Measurements from ENCODE around the gene CD72.
"Not testable (repeated sequence)": the region's sequence is repeated elsewhere in the genome, so short reads cannot be mapped to it uniquely, and the experiment has no call there.

Gene CD72

DNA sequence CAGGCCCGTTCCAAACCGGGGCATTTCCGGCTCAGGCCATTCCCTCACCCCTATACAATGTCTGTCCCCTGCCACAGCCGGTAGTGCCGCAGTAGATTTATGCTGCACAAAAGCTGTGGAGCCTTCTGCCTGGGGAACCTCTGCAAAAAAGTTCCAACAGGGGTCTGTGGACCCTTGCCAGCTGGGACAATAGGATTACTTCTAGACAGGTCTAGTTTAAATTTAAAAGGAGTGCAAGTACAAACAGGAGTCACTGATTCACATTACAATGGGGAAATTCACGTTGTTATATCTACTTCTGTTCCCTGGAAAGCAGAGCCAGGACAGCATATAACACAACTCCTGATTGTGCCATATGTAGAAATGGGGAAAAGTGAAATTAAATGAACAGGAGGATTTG is 34.7 kb downstream of the CD72 start:
- DNase-seq: not testable (repeated sequence)

GRCh38 chr9:35579659-35580227 is 38.5 kb downstream of the CD72 start:
- not testable (repeated sequence) for DNase-seq

- no peak for DNase-seq
Measured at GRCh38 chr9:35579130-35579529, 39.1 kb downstream of the CD72 start.

DNA sequence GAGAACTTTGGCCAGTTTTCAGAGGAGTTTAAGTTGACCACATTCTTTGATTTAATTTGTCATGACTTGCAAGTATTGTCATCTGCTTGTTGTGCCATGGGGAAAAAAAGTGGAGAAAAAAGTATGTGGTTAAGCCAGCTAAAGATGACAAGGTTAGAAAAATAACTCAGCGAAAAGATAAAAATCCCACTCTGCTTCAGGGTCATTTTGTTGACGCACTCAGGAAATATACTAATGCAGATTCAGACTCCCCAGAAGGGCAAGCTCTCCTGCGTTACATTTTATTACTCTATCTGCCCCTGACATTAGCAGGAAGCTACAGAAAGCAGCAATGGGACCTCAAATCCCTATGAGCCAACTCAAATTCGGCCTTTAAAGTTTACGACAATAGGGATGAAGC is 40.7 kb downstream of the CD72 start:
- no peak for DNase-seq

DNA sequence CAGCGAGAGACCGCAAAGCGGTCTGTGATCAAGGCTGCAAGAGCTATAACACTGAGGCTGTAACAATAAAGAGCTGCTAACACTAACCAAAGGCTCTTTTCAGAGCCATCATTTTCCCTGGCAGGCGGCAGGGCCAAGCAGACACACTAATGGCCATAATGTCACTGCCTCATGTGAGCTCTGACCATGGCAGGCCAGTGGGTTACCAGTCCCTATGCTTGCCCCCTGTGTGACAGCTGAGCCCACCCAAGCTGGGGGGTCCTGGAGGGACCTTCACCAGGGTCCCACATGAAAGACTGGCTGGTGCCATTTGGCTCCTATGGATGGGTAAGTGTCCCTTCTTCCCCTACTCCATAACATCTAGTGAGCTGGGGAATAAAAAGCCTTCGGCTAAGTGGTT is 42.7 kb downstream of the CD72 start:
- no peak for DNase-seq

DNA sequence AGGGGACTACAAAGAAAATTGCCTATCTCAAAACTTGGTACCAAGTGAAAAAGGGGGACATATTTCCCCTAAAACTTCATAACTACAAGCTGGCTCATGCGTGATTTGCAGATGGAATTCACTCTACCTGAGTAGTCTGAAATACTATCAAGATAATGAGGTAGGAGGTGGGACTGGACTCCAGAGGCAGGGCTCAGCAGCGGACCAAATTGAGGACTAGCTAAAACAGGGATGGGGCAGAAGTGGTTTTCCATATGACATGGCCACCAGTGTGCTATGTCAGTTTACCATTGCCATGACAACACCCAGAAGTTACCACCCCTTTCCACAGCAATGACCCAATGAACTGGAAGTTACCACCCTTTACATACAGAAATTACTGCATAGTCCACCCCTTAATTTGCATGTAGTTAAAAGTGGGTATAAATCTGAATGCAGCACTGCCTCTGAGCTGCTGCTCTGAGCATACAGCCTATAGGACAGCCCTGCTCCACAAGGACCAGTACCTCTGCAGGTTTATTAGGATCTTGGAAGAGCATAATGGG is 43.6 kb downstream of the CD72 start:
- DNase-seq: no peak

DNA sequence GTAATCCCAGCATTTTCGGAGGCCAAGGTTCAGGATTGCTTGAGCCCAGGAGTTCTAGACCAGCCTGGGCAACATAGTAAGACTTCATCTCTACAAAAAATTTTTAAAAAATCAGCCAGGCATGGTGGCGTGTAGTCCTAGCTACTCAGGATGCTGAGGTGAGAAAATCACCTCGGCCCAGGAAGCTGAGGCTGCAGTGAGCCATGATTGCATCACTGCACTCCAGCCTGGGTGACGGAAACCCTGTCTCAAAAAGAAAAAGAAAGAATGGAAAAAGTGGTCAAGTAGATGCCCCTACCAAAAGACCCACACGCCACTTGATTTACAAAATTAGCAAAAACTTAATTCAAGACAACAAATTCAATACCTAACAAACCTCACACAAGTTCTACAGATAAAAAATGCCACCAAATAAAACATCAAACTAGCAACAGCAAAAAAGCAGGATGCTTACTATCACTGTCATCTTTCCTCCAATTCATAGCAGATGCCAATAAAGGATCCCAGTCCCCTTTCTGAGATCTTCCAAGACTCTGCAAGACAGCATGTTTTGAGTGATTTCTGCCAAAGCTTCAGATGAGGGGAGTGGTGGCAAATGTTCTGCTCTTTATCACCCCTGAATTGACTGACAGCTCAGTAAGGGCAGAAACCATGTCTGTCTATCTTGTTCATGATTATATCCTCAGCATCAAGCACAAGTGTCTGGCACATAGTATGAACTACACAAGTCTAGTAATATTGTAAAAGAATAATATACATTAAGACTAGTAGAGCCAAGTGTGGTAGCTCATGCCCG is 47.3 kb downstream of the CD72 start:
- no peak for DNase-seq

GRCh38 chr9:35569206-35569605 is 49.0 kb downstream of the CD72 start:
- no peak for DNase-seq

- no peak for DNase-seq
Measured at GRCh38 chr9:35568196-35568595, 50.0 kb downstream of the CD72 start.

- peak; percentile 7 for DNase-seq
Measured at GRCh38 chr9:35566417-35566816, 51.8 kb downstream of the CD72 start.

GRCh38 chr9:35564658-35565061 is 53.6 kb downstream of the CD72 start:
- no peak for DNase-seq

DNA sequence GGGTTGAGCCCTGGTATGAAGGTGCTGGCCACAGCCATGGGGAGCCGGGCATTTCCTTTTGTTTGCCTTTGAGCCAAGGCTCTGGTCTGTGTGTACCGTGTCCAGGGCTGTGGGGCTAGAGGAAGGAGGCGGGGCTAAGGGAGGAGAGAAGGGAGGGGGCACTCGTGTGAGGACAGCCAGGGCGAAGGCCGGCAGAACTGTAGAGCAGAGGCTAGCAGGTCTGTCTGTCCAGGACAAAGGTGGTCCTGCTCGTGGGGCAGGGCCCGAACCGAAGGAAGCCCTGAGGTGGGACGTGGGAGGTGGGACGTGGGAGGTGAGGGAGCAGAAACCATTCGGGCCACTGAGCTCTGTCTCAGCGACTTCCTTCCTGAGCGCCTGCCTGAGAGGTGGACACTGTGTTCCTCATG is 54.4 kb downstream of the CD72 start:
- DNase-seq: no peak

GRCh38 chr9:35562895-35563780 is 55.1 kb downstream of the CD72 start:
- no peak for DNase-seq

DNA sequence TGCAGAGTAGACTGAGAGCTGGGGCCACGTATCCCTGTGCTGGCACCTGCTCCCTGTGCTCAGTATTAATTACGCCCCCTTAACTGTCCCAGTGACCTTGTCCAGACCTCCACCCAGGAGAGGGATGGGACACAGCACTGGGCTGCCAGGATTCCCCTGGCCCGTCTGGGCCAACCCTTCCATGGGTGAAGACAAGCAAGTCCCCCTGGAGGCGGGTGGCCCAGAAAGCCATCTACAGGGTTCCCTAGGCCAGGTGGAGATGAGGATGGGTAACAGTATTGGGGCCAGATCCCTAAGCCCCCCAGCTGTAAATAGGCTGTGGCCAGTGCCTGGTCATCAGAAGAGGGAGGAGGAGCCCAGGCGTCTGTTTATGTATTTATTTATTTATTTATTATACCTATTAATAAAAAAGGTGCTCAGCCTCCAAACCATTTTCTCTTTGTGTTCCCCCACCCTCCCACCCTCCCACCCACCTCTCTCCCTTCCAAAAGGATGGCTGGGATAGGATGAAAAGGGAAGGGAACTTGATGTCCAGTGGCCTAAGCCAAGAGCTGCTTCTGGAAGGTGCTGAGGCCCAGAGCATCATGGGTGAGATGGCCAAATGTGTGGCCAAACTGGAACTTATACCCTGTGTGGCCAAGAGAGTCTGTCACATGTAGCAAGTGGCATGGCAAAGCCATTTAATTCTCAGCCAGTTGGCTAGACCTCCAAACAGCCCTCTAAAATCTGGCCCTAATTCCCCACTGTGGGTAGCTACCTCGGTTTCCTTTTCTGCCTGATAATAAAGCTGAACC is 56.5 kb downstream of the CD72 start:
- no peak for DNase-seq

DNA sequence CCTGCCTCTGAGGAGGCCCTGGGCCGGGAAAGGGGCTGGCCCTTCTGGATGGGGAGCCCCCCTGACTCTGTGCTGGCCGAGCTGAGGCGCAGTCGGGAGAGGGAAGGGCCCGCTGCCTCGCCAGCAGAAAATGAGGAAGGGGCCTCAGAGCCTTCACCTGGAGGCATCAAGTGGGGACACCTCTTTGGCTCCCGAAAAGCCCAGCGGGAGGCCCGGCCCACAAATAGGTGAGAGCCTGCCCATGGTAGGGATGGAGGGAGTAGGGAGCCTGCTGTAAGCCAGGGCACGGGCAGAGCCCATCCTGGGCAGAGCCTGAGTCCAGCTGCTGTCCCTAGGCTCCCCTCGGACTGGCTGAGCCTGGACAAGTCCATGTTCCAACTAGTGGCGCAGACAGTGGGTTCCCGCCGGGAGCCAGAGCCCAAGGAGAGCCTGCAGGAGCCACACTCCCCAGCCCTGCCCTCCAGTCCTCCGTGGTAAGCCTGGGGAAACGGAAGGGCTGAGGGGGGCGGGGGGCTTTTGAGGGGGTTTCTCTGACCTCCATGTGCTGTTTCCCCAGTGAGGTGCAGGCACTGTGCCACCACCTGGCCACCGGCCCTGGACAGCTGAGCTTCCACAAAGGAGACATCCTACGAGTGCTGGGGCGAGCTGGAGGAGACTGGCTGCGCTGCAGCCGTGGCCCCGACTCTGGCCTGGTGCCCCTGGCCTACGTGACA is 57.4 kb downstream of the CD72 start:
- no peak for DNase-seq

Measured in OCI-M1 (cell line).